ENCODE results near the gene MAP3K6.

DNA sequence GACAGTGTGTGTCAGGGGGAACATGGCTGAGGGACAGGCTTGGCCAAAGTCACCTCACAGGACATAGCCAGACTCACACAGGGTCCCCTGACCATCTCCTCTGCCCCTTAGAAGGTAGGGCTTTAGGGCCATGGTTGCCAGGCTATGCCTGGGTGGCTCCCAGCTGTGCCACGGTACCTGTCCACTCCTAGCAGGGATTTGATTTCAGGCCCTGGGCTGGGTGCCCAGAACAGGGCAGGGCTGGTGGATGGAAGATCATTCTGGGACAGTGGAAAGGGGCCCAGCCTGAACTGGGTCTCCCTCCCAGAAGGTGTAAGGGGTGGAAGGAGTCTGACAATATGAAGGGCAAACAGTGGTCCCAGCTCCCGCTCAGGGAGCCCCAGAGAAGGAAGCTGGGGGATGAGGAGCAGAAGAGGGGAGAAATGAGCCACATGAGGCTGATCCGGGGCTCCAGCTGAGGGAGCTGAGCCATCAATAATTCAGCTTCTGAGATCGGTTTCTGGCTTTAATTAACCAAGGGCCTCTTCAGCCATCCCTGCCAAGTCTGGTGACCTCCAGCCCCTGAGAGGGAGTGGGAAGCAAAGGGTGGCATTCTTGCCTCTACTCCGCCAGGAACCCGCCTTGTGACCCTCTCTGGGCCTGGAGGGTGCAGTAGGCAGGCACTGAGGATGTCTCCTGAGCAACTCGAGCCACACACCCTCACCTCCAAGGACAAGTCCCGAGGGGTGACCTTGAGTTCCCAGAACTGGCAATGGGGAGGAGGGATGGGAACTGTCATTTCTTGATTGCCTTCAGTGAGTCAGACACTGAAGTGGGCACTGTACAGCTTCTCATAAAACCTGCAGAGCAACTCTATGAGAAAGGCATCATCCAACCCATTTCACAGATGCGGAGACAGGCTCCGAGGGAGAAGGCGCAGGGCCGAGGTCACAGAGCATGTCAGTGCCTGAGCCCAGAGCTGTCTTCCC, 14.3 kb upstream of the MAP3K6 start:
- TF ChIP-seq RFX5 (IDR thresholded peaks at IDR 0.05; ENCODE audit: low read depth, low read length) (no peak), POLR2A (IDR thresholded peaks at IDR 0.05; ENCODE audit: low read depth, low read length) (no peak), RAD21 (IDR thresholded peaks at IDR 0.05; ENCODE audit: low read length) (no peak), CHD1 (IDR thresholded peaks at IDR 0.05; ENCODE audit: low read depth, low read length) (no peak), SMC3 (IDR thresholded peaks at IDR 0.05; ENCODE audit: low read depth, low read length) (no peak), CEBPB (IDR thresholded peaks at IDR 0.05; ENCODE audit: low read depth, low read length) (no peak)
- TF ChIP-seq, protein P1, sequence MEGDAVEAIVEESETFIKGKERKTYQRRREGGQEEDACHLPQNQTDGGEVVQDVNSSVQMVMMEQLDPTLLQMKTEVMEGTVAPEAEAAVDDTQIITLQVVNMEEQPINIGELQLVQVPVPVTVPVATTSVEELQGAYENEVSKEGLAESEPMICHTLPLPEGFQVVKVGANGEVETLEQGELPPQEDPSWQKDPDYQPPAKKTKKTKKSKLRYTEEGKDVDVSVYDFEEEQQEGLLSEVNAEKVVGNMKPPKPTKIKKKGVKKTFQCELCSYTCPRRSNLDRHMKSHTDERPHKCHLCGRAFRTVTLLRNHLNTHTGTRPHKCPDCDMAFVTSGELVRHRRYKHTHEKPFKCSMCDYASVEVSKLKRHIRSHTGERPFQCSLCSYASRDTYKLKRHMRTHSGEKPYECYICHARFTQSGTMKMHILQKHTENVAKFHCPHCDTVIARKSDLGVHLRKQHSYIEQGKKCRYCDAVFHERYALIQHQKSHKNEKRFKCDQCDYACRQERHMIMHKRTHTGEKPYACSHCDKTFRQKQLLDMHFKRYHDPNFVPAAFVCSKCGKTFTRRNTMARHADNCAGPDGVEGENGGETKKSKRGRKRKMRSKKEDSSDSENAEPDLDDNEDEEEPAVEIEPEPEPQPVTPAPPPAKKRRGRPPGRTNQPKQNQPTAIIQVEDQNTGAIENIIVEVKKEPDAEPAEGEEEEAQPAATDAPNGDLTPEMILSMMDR (conservative IDR thresholded peaks at IDR 0.05; ENCODE audit: low read depth, low read length): no peak
